Endothelial cell of umbilical vein (primary cell): ENCODE measurements around the gene PPM1M. TPM values are rescaled to one million over a fixed set of nuclear protein-coding genes. Genes with fewer than 3 reads are reported as not detected.
A peak's percentile ranks its signal among the peaks of the same experiment; 100 is the strongest.

ENCODE experiments used
- BruUV-seq: library from RNA; stranded (reverse); fragments of 400-500 nt; replicated peaks from 2 replicates; lab custom pipeline; 2021; lab: Mats Ljungman, UMichigan
- CTCF ChIA-PET: fragments of 300-600, 350-600 bp; sonication (Branson Sonifier 250); formaldehyde crosslinking; loops from one replicate; lab custom pipeline; 2021; ENCODE audit warnings: antibody characterized with exemption, inconsistent platforms; lab: Charles Lee
- POLR2A ChIA-PET: fragments of 300-600, 350-600 bp; sonication (Branson Sonifier 250); formaldehyde crosslinking; loops from one replicate; lab custom pipeline; 2021; ENCODE audit warnings: antibody characterized with exemption, inconsistent platforms; lab: Charles Lee
- DNase-seq: peaks from one replicate; pipeline ENCODE4 v3.0.0-alpha.2; 2011; ENCODE audit warnings: low read depth, low spot score
- FAIRE-seq: peaks from 2 replicates; lab custom pipeline; 2011; peaks lifted over from hg19 to GRCh38; lab: Jason Lieb, UNC
- H2AFZ ChIP-seq: 2 replicates; pipeline ENCODE4 v1.6.0; 2012; ENCODE audit warnings: low read depth, low read length, control low read depth, inconsistent platforms
- H3K27ac ChIP-seq: 2 replicates; pipeline ENCODE4 v1.5.1; 2011; ENCODE audit warnings: low read depth, mild to moderate bottlenecking, control low read depth, low read length, moderate library complexity; ENCODE audit not compliant: insufficient read depth
- H3K27me3 ChIP-seq, 2 experiments: 2 replicates each; pipeline versions ENCODE4 v1.6.0 to v1.6.1; 2011; ENCODE audit warnings: low read length in 2 of 2, mixed read lengths in 1 of 2; ENCODE audit not compliant: control insufficient read depth in 2 of 2, insufficient read depth in 2 of 2
- H3K36me3 ChIP-seq, 2 experiments: 2 replicates in 1 of 2; 3 replicates in 1 of 2; pipeline ENCODE4 v1.5.1; 2011; ENCODE audit warnings: low read length in 2 of 2, mild to moderate bottlenecking in 1 of 2, moderate library complexity in 1 of 2; ENCODE audit not compliant: control insufficient read depth in 2 of 2, insufficient read depth in 2 of 2; ENCODE audit errors: extremely low read depth in 1 of 2
- H3K4me1 ChIP-seq: 3 replicates; pipeline ENCODE4 v1.5.1; 2011; ENCODE audit warnings: mild to moderate bottlenecking, low read length; ENCODE audit not compliant: control insufficient read depth, insufficient read depth; ENCODE audit errors: extremely low read depth
- H3K4me2 ChIP-seq: 2 replicates; pipeline ENCODE4 v1.6.1; 2011; ENCODE audit warnings: low read length, control low read depth, mixed read lengths; ENCODE audit not compliant: insufficient read depth
- H3K4me3 ChIP-seq, 3 experiments: fragments of 200-600 bp in 1 of 3; sonication (generic), shearing (Covaris generic) in 1 of 3; replicated peaks in 1 of 3; 2 replicates each; pipeline ENCODE4 v1.5.1; 2011 to 2016; ENCODE audit warnings: control low read depth in 3 of 3, low read length in 3 of 3, mild to moderate bottlenecking in 2 of 3, inconsistent platforms in 1 of 3, low read depth in 1 of 3, moderate library complexity in 1 of 3; ENCODE audit not compliant: insufficient read depth in 1 of 3
- H3K79me2 ChIP-seq: 2 replicates; pipeline ENCODE4 v1.6.0; 2012; ENCODE audit warnings: low read length, inconsistent platforms; ENCODE audit not compliant: control insufficient read depth, insufficient read depth
- H3K9ac ChIP-seq: replicated peaks from 2 replicates; pipeline ENCODE3; 2011; ENCODE audit warnings: low read length, control low read depth; ENCODE audit not compliant: insufficient read depth; ENCODE audit errors: extremely low read depth
- H3K9me1 ChIP-seq: replicated peaks from 3 replicates; pipeline ENCODE4 v1.6.0; 2011; ENCODE audit warnings: mild to moderate bottlenecking, low read length; ENCODE audit not compliant: control insufficient read depth, insufficient read depth; ENCODE audit errors: extremely low read depth
- H3K9me3 ChIP-seq: replicated peaks from 2 replicates; pipeline ENCODE4 v1.5.1; 2012; ENCODE audit warnings: low read length, inconsistent platforms; ENCODE audit not compliant: control insufficient read depth, insufficient read depth
- H4K20me1 ChIP-seq: replicated peaks from 2 replicates; pipeline ENCODE3; 2011; ENCODE audit warnings: mild to moderate bottlenecking, low read length; ENCODE audit not compliant: control insufficient read depth, insufficient read depth; ENCODE audit errors: extremely low read depth
- EZH2 ChIP-seq: IDR thresholded peaks from 2 replicates; pipeline ENCODE4 v1.6.1; 2012; ENCODE audit warnings: borderline replicate concordance, low read depth, mild to moderate bottlenecking, moderate library complexity, low read length, inconsistent platforms; ENCODE audit not compliant: severe bottlenecking
- FOS ChIP-seq: IDR thresholded peaks from 2 replicates; pipeline ENCODE4 v1.6.1; 2011; ENCODE audit warnings: mild to moderate bottlenecking, low read length, moderate library complexity, borderline replicate concordance; ENCODE audit not compliant: insufficient read depth
- GATA2 ChIP-seq: IDR thresholded peaks from 2 replicates; pipeline ENCODE4 v1.7.0; 2011; ENCODE audit warnings: low read depth, mild to moderate bottlenecking, moderate library complexity, mixed read lengths, low read length; ENCODE audit not compliant: insufficient read length, insufficient read depth
- JUN ChIP-seq: IDR thresholded peaks from 2 replicates; pipeline ENCODE4 v1.6.1; 2011; ENCODE audit warnings: borderline replicate concordance, low read depth; ENCODE audit not compliant: insufficient read length, insufficient read depth
- MYC ChIP-seq: IDR thresholded peaks from one replicate; pipeline ENCODE4 v1.6.1; 2011; ENCODE audit warnings: mild to moderate bottlenecking, low read depth, low read length
- POLR2A ChIP-seq: IDR thresholded peaks from 2 replicates; pipeline ENCODE4 v1.6.1; 2012; ENCODE audit warnings: low read depth, mild to moderate bottlenecking, control low read depth, low read length
- POLR2AphosphoS5 ChIP-seq: IDR thresholded peaks from 2 replicates; pipeline ENCODE4 v1.6.1; 2012; ENCODE audit warnings: low read depth, mild to moderate bottlenecking, control low read depth, low read length, moderate library complexity; ENCODE audit not compliant: insufficient read depth
- dilution Hi-C: fragments of 300-500 bp; cut with MboI; formaldehyde crosslinking; loops from one replicate; pipeline ENCODE4 v1.15.0; 2019; ENCODE audit warnings: low sequenced_read_pairs; ENCODE audit not compliant: extremely low pct_ligation_motif_present
- intact Hi-C: fragments of 100-400 bp; cut with micrococcal nuclease; formaldehyde crosslinking; loops from one replicate; pipeline ENCODE4 v1.10.0; 2022
- polyA plus RNA-seq, 4 experiments: library from polyadenylated mRNA; depleted of rRNA in 3 of 4; stranded (reverse) in 3 of 4; unstranded in 1 of 4; fragments of >200 nt; gene quantifications; 2 replicates each; pipeline versions ENCODE4 v1.2.1 to v1.2.3, GENCODE V29; 2011 to 2012; ENCODE audit warnings: missing spikeins in 1 of 4
- total RNA-seq: library from RNA; stranded (reverse); gene quantifications from 2 replicates; pipeline ENCODE4 v1.2.3, GENCODE V29; 2021
- TF ChIP-seq, protein P1 (sequence below), 2 donors: IDR thresholded peaks; 1 replicate in 1 of 2; 2 replicates in 1 of 2; pipeline ENCODE4 v1.5.1; 2011; ENCODE audit warnings: low read length in 2 of 2, mild to moderate bottlenecking in 2 of 2, moderate library complexity in 2 of 2, control low read depth in 1 of 2, inconsistent platforms in 1 of 2, low read depth in 1 of 2; ENCODE audit not compliant: insufficient read depth in 1 of 2; ENCODE audit errors: extremely low read depth in 1 of 2
- TF ChIP-seq, protein P2 (sequence below): IDR thresholded peaks from 2 replicates; pipeline ENCODE4 v1.6.1; 2011; ENCODE audit not compliant: insufficient read depth, insufficient read length

PPM1M gene
- total and polyA plus RNA-seq, 2 donors (not counting 3 experiments of a cell fraction or from before 2014, with no cell fraction given), result 13.7 to 19.4 TPM

DNA sequence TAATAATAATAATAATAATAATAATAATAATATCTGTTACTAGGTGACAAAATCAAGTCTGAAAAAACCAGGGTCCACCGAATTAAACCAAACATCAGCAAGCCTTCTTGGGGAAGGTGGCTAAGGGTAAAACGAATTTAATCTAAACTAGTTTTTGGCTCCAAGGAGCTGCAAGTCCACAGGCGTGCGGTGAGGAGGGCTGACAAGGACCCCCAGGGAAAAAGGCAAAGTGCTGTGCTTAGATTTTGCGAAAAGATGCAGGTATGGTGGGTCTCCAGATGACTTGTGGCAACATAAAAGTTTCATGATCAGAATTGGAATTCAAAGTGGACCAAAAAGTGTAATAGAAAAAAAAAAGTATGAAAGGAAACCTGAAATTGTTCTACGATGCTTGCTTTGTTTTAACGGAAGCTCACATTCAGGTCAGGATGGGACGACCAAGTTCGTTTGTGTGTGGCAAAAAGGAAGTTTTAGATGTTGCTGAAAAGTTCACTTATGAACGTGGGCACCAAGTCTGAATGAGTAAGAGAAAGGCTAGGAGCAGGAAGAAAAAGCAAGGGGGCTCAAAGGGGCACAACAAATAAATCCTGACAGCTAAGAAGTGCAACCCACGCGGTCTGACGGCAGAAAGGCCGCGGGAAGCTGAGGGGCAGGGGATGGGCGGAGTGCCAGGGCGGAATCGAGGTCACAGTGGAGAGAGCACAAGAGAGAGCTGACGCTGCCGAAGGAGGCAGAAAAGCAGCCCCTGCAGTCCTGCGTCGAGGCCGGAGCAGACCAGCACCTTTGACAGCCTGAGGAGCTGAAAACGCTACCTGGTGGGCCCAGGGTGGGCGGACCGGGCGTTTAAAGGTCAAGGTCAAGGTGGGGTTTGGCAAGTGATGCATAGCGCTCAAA is 31.8 kb downstream of the PPM1M start:
- Histone ChIP-seq H3K27ac (peak overlapping the region; percentile 62), H3K4me3 (peak overlapping the region; percentile 24 to 96 (median 87)), H3K9me1 (no peaks in the 10 kb centered on the region), H3K79me2 (peaks cover 58% of the 10 kb centered on the region), H3K4me1 (peaks cover 38% of the 10 kb centered on the region), H3K36me3 (peaks cover 0 to 4% of the 10 kb centered on the region in 2 experiments), H3K9me3 (no peaks in the 10 kb centered on the region), H2AFZ (no peak overlapping the region), H4K20me1 (no peaks in the 10 kb centered on the region), H3K4me2 (peak overlapping the region; percentile 86), H3K27me3 (no peaks in the 10 kb centered on the region), H3K9ac (peak overlapping the region; percentile 87)
- TF ChIP-seq, protein P1, sequence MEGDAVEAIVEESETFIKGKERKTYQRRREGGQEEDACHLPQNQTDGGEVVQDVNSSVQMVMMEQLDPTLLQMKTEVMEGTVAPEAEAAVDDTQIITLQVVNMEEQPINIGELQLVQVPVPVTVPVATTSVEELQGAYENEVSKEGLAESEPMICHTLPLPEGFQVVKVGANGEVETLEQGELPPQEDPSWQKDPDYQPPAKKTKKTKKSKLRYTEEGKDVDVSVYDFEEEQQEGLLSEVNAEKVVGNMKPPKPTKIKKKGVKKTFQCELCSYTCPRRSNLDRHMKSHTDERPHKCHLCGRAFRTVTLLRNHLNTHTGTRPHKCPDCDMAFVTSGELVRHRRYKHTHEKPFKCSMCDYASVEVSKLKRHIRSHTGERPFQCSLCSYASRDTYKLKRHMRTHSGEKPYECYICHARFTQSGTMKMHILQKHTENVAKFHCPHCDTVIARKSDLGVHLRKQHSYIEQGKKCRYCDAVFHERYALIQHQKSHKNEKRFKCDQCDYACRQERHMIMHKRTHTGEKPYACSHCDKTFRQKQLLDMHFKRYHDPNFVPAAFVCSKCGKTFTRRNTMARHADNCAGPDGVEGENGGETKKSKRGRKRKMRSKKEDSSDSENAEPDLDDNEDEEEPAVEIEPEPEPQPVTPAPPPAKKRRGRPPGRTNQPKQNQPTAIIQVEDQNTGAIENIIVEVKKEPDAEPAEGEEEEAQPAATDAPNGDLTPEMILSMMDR (IDR thresholded peaks at IDR 0.05; ENCODE audit: extremely low read depth in 1 of 2, insufficient read depth in 1 of 2, low read depth in 1 of 2, low read length in 2 of 2), result no peak
- TF ChIP-seq JUN (no peak), EZH2 (no peak), POLR2A (peak; percentile 81), MYC (no peak), POLR2AphosphoS5 (peak; percentile 81), FOS (no peak), GATA2 (no peak)
- TF ChIP-seq, protein P2, sequence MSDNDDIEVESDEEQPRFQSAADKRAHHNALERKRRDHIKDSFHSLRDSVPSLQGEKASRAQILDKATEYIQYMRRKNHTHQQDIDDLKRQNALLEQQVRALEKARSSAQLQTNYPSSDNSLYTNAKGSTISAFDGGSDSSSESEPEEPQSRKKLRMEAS, result peak; percentile 57
- intact Hi-C loops, result loop anchor here (5.0 kb wide), 1 partner anchor 125 kb away; the partner anchor contains the start of gene POC1A
- DNase-seq (peak; percentile 81), FAIRE-seq (peak; percentile 83)
- ChIA-PET POLR2A (interaction anchor here (2.2 to 2.9 kb wide), 2 partner anchors 11 to 60 kb away, joined by 8 to 9 read pairs; partner anchors contain the start of gene GLYCTK), CTCF (interaction anchor here (0.7 to 5.1 kb wide), 15 partner anchors 11 to 169 kb away, joined by 3 to 49 read pairs (median 4); partner anchors contain the start of genes GLYCTK, PPM1M and TWF2)
- TSS peak; percentile 20 for BruUV-seq
- dilution Hi-C loops, result no loop called here
